Liver (tissue), 9 donors: Measurements from ENCODE around the gene FUCA1. TPM values are rescaled to one million over a fixed set of nuclear protein-coding genes. Genes with fewer than 3 reads are reported as not detected.

Source experiments
- DNase-seq: peaks from one replicate; pipeline ENCODE4 v3.0.0-alpha.2; 2017; ENCODE audit warnings: low spot score
- H3K27ac ChIP-seq, 2 donors: one replicate each; pipeline ENCODE4 v1.7.0; 2013; ENCODE audit warnings: inconsistent platforms in 2 of 2, low read length in 2 of 2, control low read depth in 1 of 2, low read depth in 1 of 2, mild to moderate bottlenecking in 1 of 2
- H3K27me3 ChIP-seq, 4 donors: one replicate each; pipeline versions ENCODE4 v1.6.1 to v1.7.0; 2013; ENCODE audit warnings: low read length in 3 of 4, inconsistent platforms in 1 of 4, mild to moderate bottlenecking in 1 of 4, moderate library complexity in 1 of 4; ENCODE audit not compliant: control insufficient read depth in 4 of 4, insufficient read depth in 4 of 4
- H3K36me3 ChIP-seq, 4 donors: one replicate each; pipeline versions ENCODE4 v1.6.1 to v1.7.0; 2013; ENCODE audit warnings: low read length in 3 of 4, mild to moderate bottlenecking in 3 of 4, low read depth in 1 of 4, moderate library complexity in 1 of 4; ENCODE audit not compliant: control insufficient read depth in 4 of 4, insufficient read depth in 3 of 4
- H3K4me1 ChIP-seq, 4 donors: one replicate each; pipeline versions ENCODE4 v1.6.1 to v1.7.0; 2013; ENCODE audit warnings: low read length in 3 of 4, mild to moderate bottlenecking in 3 of 4, moderate library complexity in 1 of 4; ENCODE audit not compliant: control insufficient read depth in 4 of 4, insufficient read depth in 4 of 4
- H3K4me3 ChIP-seq, 3 donors: one replicate each; pipeline versions ENCODE4 v1.6.1 to v1.7.0; 2013; ENCODE audit warnings: low read length in 3 of 3, control low read depth in 1 of 3, low read depth in 1 of 3, mild to moderate bottlenecking in 1 of 3
- H3K9ac ChIP-seq, 2 donors: one replicate each; pipeline ENCODE4 v1.7.0; 2013; ENCODE audit warnings: low read length in 2 of 2, mild to moderate bottlenecking in 2 of 2, moderate library complexity in 2 of 2, control low read depth in 1 of 2, low read depth in 1 of 2
- H3K9me3 ChIP-seq, 4 donors: one replicate each; pipeline versions ENCODE4 v1.6.1 to v1.7.0; 2013; ENCODE audit warnings: low read length in 3 of 4; ENCODE audit not compliant: control insufficient read depth in 4 of 4
- EGR1 ChIP-seq, 2 donors: IDR thresholded peaks; 2 replicates each; pipeline ENCODE4 v1.6.1; 2016 to 2018; ENCODE audit warnings: antibody characterized with exemption in 2 of 2, low read depth in 2 of 2
- FOXA1 ChIP-seq: IDR thresholded peaks from 2 replicates; pipeline ENCODE4 v1.6.1; 2016; ENCODE audit warnings: antibody characterized with exemption
- RAD21 ChIP-seq, 2 donors: IDR thresholded peaks; 2 replicates each; pipeline ENCODE4 v1.6.1; 2016; ENCODE audit warnings: antibody characterized with exemption in 2 of 2, mild to moderate bottlenecking in 2 of 2
- RXRA ChIP-seq, 2 donors: IDR thresholded peaks; 2 replicates each; pipeline ENCODE4 v1.6.1; 2017 to 2018; ENCODE audit warnings: antibody characterized with exemption in 2 of 2, mild to moderate bottlenecking in 1 of 2
- SP1 ChIP-seq: IDR thresholded peaks from 2 replicates; pipeline ENCODE4 v1.6.1; 2018; ENCODE audit warnings: antibody characterized with exemption, mild to moderate bottlenecking
- TAF1 ChIP-seq: conservative IDR thresholded peaks from 2 replicates; pipeline ENCODE4 v1.6.1; 2016; ENCODE audit warnings: antibody characterized with exemption, mild to moderate bottlenecking
- WGBS: extraction: QIAGEN DNeasy Blood & Tissue Kit; methylation state at CpG from one replicate; pipeline ENCODE4 v1.1.7; 2013; 5-methylcytosine and 5-hydroxymethylcytosine counted together
- polyA plus RNA-seq, 2 donors: library from polyadenylated mRNA; stranded (reverse) in 1 of 2; unstranded in 1 of 2; fragments of 200-250 nt in 1 of 2; fragments of >200 nt in 1 of 2; fragmentation: Nextera tagmentation in 1 of 2; extraction: Ambion mirVana in 1 of 2; gene quantifications; one replicate each; pipeline versions ENCODE4 v1.2.1 to v1.2.3, GENCODE V29; 2013 to 2015
- total RNA-seq, 2 donors: library from RNA; depleted of rRNA; stranded (reverse); fragments of >200 nt; gene quantifications; one replicate each; pipeline ENCODE4 v1.2.3, GENCODE V29; 2014
- TF ChIP-seq, protein P1 (sequence below): IDR thresholded peaks from 2 replicates; pipeline ENCODE4 v1.6.1; 2016; ENCODE audit warnings: antibody characterized with exemption
- TF ChIP-seq, protein P2 (sequence below): IDR thresholded peaks from 2 replicates; pipeline ENCODE4 v1.6.1; 2016; ENCODE audit warnings: antibody characterized with exemption
- TF ChIP-seq, protein P3 (sequence below): fragments of 150-350 bp; IDR thresholded peaks from 2 replicates; pipeline ENCODE4 v1.5.1; 2017; ENCODE audit warnings: improper control_type of control experiment, low read depth, low read length; ENCODE audit not compliant: missing input control
- donor health status: healthy.
- donor health status: healthy.
- donor health status: healthy.
- donor health status: healthy.
- donor health status: healthy.

Gene FUCA1
- total and polyA plus RNA-seq, 4 donors = 33.8 to 58.0 (median 44.7) TPM

DNA sequence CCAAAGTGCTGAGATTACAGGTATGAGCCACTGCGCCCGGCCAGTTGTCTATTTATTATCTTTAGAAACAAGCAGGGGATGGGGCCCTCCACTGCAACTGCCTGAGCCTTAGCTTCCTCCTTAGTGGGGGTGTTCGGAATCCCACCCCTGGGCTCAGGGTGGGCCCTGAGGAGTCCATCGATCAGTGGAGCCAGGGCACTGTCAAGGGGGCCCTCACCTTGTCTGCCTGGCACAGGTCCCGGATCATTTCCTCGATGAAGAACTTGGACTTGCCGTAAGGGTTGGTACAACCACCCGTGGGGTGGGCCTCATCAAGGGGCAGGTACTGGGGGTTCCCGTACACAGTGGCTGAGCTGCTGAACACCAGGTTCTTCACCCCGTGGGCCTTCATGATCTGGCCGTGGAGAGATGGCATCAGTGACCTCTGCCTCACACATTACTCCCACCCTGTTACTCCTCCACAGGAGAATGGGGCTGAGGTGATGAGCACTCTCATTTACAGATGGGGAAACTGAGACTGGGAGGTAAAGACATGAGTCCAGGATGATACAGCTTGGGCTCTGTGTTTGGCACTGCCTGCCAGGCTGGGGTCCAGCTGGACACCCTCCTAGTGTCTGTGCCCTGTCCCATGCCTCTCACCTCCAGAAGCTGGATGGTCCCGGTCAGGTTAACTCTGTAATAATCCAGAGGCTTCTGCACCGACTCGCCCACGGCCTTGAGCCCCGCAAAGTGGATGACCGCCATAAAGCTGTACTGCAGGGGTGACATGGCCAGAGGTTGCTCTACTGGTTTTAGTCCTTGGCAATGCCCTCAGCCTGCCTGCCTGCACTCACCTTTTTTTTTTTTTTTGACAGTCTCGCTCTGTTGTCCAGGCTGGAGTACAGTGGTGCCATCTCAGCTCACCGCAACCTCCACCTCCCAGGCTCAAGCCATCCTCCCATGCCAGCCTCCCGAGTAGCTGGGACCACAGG, 70.3 kb downstream of the FUCA1 start:
- H3K9ac ChIP-seq = no peak overlapping the region
- TF ChIP-seq EGR1 (IDR thresholded peaks at IDR 0.05; ENCODE audit: low read depth in 2 of 2) (no peak), FOXA1 (no peak), RXRA (IDR thresholded peaks at IDR 0.05) (no peak)
- TF ChIP-seq, protein P1, sequence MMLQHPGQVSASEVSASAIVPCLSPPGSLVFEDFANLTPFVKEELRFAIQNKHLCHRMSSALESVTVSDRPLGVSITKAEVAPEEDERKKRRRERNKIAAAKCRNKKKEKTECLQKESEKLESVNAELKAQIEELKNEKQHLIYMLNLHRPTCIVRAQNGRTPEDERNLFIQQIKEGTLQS = no peak
- TF ChIP-seq, protein P2, sequence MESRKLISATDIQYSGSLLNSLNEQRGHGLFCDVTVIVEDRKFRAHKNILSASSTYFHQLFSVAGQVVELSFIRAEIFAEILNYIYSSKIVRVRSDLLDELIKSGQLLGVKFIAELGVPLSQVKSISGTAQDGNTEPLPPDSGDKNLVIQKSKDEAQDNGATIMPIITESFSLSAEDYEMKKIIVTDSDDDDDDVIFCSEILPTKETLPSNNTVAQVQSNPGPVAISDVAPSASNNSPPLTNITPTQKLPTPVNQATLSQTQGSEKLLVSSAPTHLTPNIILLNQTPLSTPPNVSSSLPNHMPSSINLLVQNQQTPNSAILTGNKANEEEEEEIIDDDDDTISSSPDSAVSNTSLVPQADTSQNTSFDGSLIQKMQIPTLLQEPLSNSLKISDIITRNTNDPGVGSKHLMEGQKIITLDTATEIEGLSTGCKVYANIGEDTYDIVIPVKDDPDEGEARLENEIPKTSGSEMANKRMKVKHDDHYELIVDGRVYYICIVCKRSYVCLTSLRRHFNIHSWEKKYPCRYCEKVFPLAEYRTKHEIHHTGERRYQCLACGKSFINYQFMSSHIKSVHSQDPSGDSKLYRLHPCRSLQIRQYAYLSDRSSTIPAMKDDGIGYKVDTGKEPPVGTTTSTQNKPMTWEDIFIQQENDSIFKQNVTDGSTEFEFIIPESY = no peak
- peaks cover 2 to 20% (median 9%) of the 10 kb centered on the region in 4 donors for H3K36me3 ChIP-seq
- H3K9me3 ChIP-seq = no peaks in the 10 kb centered on the region
- H3K4me3 ChIP-seq = no peak overlapping the region
- H3K27me3 ChIP-seq = no peaks in the 10 kb centered on the region
- no peak overlapping the region for H3K27ac ChIP-seq
- H3K4me1 ChIP-seq = peaks cover 17 to 56% (median 47%) of the 10 kb centered on the region in 4 donors
- WGBS = 82% methylated on average over 20 of the region's 20 CpGs
- DNase-seq = no peak

DNA sequence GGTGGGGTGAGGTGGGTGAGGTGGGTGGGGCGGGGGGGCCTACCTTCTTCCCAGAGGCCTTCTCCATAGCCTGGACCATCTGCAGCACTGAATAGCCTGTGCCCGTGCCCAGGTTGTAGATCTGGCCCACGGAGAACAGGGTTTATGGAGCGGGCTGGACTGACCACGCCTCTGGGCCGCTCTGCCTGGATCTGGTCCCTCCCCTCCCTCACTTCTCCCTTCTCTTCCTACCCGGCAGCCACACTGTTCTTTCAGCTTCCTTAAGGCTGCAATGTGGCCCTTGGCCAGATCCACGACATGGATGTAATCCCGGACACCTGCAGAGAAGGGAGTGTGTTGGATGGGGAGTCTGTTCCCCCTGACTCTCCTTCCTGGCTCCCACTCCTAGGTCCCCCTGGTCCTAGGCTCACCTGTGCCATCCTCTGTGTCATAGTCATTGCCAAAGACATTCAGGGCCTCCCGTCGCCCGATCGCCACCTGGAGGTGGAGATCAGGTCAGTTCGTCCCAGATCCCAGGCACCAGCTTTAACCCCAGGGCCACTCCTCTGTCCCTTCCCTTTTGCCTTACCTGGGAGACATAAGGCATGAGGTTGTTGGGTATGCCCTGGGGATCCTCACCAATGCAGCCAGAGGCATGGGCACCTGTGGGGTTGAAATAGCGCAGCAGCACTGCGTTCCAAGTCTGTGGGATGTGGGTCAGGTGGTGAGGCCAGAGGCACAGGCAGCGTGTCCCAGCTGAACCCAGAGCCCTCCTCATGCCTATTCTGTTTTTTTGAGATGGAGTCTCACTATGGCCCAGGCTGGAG, 71.4 kb downstream of the FUCA1 start:
- no peak for DNase-seq
- peaks cover 2 to 20% (median 9%) of the 10 kb centered on the region in 4 donors for H3K36me3 ChIP-seq
- H3K27me3 ChIP-seq = no peaks in the 10 kb centered on the region
- H3K27ac ChIP-seq = no peak overlapping the region
- no peak overlapping the region for H3K9ac ChIP-seq
- WGBS = 59% methylated on average over 17 of the region's 17 CpGs
- peaks cover 25 to 55% (median 46%) of the 10 kb centered on the region in 4 donors for H3K4me1 ChIP-seq
- no peak for TF ChIP-seq SP1
- peak; percentile 55 to 59 for TF ChIP-seq RAD21 (IDR thresholded peaks at IDR 0.05)
- TF ChIP-seq TAF1 = no peak
- TF ChIP-seq FOXA1 = no peak
- TF ChIP-seq, protein P3, sequence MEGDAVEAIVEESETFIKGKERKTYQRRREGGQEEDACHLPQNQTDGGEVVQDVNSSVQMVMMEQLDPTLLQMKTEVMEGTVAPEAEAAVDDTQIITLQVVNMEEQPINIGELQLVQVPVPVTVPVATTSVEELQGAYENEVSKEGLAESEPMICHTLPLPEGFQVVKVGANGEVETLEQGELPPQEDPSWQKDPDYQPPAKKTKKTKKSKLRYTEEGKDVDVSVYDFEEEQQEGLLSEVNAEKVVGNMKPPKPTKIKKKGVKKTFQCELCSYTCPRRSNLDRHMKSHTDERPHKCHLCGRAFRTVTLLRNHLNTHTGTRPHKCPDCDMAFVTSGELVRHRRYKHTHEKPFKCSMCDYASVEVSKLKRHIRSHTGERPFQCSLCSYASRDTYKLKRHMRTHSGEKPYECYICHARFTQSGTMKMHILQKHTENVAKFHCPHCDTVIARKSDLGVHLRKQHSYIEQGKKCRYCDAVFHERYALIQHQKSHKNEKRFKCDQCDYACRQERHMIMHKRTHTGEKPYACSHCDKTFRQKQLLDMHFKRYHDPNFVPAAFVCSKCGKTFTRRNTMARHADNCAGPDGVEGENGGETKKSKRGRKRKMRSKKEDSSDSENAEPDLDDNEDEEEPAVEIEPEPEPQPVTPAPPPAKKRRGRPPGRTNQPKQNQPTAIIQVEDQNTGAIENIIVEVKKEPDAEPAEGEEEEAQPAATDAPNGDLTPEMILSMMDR = peak; percentile 17
- no peak for TF ChIP-seq RXRA (IDR thresholded peaks at IDR 0.05)
- H3K4me3 ChIP-seq = no peak overlapping the region
- no peaks in the 10 kb centered on the region for H3K9me3 ChIP-seq
